Stimulated activated CD4-positive, alpha-beta T cell treated with anti-CD3 and anti-CD28 coated beads, TNF-alpha, amount 100 ng/mL, for 48 hours (primary cell): ENCODE data around the gene ETS2.
"Not testable (repeated sequence)": the region's sequence is repeated elsewhere in the genome, so short reads cannot be mapped to it uniquely, and the experiment has no call there.

Source experiments
- DNase-seq, 3 donors: peaks; one replicate each; pipeline ENCODE4 v3.0.0-alpha.2; 2020; ENCODE audit warnings: low read depth in 3 of 3

ETS2 gene

GRCh38 chr21:38839328-38840286, 33.9 kb downstream of the ETS2 start:
- DNase-seq = peak in 1 of 3 donors; percentile 32

DNA sequence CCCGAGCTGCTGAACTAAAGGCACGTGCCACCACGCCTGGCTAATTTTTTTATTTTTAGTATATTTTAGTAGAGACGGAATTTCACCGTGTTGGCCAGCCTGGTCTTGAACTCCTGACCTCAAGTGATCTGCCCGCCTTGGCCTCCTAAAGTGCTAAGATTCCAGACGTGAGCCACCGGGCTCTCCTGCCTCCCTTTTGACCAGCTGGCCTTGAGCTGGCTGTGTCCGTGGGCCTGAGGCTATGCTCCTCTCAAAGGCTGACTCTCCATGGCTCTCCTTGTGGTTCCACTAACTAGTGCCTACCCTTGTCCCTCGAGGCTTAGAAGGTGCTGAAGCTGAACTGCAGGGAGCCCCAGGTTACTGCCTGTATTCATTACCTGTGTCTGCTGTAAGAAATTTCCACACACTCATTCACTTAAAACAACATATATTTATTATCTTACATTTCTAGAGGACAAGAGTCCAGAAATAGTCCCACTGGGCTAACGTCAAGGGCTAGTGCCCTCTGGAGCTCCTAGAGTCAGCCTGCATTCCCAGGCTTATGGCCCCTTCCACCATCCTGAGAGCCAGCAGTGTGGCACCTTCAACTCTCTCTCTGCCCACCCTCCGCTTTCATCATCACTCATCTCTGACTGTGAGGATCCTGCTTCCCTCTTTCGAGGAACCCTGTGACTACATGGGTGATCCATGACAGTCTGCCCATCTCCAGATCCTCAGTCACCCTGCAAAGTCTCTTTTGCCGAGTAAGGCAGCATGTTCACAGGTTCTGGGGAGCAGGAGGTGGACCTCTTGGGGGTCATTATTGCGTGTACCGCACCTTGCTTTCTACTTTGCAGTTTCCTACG, 34.9 kb downstream of the ETS2 start:
- DNase-seq = no peak

DNA sequence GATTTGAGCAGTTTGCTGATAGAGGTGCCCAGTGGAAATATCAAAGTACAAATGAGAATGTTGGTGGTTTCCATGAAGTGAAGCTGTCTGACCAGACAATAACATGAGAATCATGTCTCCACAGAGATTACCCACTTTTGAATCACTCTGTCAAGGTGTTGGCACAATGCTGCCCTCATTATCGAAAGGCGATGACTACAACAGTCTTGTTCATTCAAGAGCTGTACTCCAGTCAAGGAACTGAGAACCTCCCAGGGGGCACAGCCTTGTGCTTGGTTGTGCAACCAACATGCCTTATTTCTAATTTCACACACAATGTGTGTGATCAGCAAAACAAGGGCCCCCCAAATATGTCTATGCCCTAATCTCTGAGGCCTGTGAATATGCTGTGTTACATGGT, 35.7 kb downstream of the ETS2 start:
- DNase-seq = no peak

GRCh38 chr21:38842079-38842478, 36.4 kb downstream of the ETS2 start:
- no peak for DNase-seq

GRCh38 chr21:38843379-38843778, 37.6 kb downstream of the ETS2 start:
- no peak for DNase-seq

GRCh38 chr21:38843806-38844503, 38.2 kb downstream of the ETS2 start:
- no peak for DNase-seq

DNA sequence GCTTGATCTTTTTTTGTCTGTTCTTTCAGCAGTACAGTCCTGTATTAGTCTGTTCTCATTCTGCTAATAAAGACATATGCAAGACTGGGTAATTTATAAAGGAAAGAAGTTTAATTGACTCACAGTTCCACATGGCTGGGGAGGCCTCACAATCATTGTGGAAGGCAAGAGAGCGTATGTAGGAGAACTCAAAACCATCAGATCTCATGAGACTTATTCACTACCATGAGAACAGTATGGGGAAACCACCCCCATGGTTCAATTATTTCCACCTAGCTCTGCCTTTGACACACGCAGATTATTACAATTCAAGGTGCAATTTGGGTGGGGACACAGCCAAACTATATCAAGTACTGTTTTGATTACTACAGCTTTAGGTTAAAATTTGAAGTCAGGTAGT, 39.6 kb downstream of the ETS2 start:
- not testable (repeated sequence) for DNase-seq

DNA sequence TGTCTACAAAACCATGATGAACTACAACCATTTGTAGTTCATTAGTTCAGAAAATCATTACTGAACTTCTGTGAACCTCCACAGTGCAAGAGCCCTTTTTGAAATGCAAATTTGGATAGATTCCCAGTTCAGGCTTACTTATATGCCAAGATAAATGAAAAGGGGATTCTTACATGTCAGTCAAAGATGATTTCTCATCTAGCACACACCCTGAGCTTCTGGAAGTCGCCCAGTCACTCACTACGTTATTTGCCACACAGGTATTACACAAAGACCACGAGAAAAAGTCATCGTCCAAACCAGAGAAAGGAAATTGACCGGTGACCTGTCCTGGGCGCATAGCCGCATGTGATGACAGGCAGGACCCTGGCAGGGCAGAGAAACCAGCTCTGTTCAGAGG, 41.8 kb downstream of the ETS2 start:
- no peak for DNase-seq

- no peak for DNase-seq
Measured at GRCh38 chr21:38848187-38848609, 42.5 kb downstream of the ETS2 start.

- no peak for DNase-seq
Measured at GRCh38 chr21:38849776-38850175, 44.0 kb downstream of the ETS2 start.

DNA sequence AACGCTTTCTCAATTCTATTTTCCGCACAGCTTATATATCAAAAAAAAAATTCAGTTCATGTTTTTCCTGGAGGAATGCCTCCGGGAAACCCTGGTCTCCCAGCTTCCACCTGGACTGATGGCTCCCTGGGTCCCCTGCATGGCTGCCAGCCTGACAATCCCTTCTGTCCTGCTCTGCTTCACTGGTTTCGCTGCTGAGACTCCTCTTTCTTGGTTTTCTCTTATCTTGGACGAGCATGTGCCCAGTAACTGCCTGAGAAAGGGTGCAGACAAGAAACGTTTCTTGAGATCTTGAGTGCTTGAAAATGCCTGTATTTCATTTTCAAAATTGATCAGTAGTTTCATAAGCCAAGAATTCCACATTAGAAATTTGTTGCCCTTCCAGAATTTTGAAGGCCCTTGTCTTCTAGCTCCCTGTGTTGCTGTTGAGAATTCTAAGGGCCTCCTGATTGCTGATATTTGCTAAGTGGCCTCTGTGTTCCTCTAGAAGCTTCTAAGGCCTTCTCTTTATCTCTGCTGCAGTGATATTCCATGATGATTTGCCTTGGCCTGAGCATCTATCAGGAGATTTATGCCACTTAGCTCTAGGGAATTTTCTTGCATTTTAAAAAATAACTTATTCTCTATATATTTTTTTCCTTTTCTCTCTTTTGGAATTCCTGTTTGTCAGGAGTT, 44.7 kb downstream of the ETS2 start:
- no peak for DNase-seq

DNA sequence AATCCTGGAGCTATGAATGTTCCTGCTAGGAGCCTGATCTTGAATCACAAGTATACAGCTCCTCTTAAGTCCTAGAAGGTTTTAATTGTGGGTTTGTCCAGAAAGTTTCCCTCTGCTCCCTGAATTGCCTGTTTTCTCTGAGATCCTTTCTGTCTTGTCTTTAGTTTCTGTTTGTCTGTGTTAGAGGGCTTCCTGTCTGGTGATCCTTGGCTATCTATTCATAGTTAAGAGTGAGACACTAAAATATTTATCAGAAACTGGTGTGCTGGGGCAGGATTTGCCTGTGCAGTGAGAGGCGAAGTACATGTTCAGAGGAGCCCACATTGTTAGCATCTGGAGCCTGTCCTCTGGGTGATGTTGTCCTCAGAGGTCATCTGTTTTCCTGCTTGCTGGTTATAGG, 45.4 kb downstream of the ETS2 start:
- no peak for DNase-seq

- DNase-seq = no peak
Measured at GRCh38 chr21:38852278-38852677, 46.5 kb downstream of the ETS2 start.

DNA sequence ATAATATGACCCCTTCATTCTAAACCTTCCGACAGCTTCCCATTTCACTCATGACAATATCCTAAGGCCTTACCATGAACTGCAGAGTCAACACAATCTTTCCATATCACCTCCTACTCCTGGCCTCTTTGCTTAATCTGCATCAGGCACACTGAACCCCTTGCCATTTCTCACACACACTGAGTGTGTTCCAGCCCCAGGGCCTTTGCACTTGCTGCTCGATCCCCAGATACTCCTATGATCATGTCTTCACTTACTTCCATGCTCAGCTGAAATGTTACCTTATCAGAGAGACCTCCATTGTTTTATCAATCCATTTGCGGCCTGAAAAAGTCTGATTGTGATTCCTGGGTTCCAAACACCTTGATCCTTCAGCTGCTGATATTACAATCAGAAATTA, 47.0 kb downstream of the ETS2 start:
- no peak for DNase-seq

- no peak for DNase-seq
Measured at GRCh38 chr21:38853421-38853919, 47.7 kb downstream of the ETS2 start.

DNA sequence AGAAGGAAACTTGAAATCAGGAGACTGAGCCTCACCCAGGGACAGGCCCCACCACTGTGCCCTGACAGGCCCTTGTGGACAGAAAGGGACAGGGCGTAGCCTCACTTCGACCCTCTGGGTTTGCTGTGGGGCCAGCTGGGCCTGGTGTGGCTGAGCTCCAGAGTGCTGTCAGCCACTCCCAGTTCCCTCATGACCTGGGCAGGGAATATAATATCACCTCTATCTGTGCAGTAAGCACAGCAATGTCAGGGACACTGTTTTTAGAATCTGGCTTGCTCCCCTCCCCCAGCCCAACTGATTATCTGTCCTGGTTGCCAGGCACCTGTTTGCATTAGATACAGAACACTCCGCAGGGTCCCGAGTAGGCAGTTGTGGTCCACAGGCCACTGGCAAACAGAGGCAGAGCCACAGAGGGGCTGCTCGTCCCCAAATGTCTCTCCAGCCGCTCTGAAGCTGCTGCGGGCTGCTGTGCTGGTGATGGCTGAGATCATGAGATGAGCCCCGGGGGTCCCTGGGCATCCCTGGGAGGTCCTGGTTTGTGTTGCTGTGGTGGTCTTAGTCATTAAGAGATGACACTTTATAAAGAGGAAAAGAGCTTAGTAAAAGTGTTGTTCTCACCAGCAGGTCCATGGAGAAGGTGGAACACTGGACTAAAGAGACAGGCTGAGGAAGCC, 51.6 kb downstream of the ETS2 start:
- no peak for DNase-seq

GRCh38 chr21:38858026-38858811, 52.5 kb downstream of the ETS2 start:
- DNase-seq = no peak

DNA sequence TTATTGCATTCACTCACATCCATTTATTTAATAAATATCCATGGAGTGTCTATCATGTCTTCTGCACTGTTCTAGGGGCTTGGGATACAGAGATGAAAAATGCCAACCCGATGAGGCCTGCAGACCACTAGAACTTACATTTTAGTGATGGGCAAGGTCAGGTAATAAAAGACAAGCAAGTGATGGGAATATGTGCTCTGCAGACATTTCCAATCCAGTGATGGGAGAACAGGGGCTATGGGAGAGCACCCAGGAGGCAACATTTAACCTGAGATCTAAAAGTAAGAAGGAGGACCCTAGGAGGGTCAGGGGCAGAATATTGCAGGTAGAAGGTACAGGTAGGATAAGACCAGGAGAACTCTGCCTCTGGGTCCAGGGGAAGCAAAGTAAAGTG, 53.1 kb downstream of the ETS2 start:
- no peak for DNase-seq

DNA sequence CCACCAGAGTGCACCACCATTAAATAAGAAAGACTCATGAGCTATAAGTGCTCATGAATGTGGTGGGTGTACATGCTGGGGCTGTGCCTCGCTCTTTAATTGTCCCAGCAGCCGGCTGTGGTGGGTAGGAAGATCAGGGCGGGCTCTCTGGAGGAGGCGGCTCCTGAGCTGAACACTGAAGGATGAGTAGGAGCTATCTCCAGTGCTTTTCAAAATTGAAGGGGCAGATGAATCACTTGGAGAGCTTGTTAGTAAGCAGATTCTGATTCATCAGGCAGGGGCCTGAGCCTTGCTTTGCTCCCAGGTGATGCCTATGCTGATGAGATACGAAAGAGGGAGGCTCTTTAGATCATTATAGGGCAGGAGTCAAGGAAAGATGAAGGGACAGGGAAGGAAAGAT, 54.1 kb downstream of the ETS2 start:
- DNase-seq = no peak

DNA sequence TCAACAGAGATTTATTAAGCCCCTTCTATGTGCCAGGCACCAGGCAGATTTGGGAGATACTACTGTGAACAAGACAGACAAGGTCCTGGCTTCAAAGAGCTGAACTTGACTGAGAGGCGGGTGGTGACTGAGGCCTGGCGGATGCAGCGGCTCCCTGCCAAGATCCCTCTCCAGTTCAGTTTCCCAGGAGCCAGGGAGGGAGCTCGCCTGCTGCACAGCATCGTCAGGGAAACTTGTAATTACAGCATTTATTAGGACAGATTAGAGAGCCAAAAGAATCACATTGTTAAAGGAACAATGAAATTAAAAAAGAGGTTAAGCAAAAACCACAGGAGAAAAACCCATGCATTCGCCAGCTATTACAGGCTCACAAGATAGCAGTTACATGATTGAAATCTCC, 55.3 kb downstream of the ETS2 start:
- no peak for DNase-seq
